GM21723 (cell line): ENCODE results near the gene AKAP7.

ENCODE experiments used
- ATAC-seq: cut with Tn5 transposase; IDR thresholded peaks from one replicate; pipeline ENCODE4 v1.9.1; 2021; ENCODE audit warnings: mild to moderate bottlenecking, moderate library complexity; ENCODE audit not compliant: unreplicated experiment

The AKAP7 gene

DNA sequence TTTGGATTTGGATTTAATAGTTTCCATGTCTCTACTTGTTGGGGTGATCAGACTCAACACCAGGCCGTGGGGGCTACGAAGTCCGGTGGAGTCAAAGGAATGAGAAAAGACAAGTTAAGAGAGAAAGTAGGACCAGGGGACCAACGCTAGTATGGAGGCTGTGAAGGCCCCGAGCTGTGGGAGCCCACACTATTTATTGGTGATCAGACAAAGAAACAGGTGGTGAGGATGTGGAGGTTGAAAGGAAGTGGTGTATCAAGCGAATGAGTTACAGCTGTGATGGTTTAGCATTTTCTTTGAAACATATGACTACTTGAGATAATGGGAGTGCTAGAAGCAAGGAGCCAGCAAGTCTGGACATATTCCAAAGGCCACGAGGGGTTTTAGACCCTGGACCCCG is 62.4 kb downstream of the AKAP7 start:
- ATAC-seq, result no peak

DNA sequence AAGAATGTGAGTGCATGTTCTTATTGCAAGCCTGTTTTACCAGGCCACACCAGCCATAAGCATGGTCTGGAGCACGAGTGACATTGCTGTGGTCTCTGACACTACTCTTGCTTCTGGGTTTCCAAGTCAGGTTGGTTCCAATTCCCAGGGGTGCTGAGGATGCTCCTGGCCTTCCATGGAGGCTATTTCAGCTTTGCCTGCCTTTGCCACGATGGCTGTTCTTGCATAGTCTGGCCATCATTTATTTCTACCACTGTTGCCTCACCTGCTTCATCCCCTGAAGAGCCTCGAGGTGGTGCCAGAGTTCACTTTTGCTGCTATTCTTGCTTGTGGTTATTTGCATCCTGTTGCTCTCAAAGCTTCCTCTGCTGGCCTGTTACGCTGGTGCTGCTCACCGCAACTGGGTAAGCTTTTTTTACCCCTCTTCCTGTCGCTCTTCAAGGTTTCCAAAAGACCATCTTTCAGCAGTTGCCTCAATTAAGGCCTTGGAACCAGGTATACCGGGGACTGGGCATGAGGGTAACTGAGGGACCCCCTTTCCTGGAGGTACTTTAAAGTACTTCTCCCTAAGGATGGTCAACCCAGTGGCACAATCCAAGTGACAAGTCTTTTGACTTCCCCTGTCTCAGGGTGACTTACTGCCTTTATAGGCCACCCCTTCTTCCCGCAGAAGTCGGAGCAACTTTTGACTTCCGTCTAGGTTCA is 64.5 kb downstream of the AKAP7 start:
- peak; percentile 100 for ATAC-seq

DNA sequence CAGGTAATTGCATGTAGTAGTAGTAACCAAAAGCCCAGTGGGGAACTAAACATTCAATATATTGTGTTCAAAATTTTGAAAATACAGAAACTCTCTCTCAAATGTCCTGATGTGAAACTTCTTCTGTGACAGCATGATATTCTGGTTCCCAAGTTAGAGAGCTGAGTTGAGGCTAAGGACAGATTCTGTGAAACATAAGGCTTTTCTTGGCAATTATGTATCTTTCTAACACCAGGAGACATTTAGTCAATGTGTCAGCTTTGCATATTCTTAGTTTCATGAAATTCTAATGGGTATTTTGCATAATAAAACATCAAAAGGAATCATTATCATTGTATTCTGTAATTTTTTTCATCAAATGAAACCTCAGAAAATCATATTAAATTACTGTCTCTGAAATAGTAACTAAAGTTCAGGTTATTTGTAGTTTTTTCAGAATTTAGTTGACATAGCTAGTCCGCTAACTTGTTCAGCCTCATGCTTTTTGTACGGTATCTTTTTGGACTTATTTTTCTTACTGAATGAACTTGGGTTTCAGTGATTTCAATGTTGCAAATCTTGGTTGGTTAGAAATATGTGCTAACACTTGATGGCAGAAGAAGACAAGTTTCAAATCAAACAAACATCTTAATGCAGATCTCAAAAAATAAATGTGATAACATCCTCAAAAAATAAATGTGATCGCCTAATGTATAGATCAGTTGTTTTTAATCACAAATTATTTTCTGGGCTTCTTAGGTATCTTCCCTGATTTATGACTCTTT is 70.4 kb downstream of the AKAP7 start:
- no peak for ATAC-seq

DNA sequence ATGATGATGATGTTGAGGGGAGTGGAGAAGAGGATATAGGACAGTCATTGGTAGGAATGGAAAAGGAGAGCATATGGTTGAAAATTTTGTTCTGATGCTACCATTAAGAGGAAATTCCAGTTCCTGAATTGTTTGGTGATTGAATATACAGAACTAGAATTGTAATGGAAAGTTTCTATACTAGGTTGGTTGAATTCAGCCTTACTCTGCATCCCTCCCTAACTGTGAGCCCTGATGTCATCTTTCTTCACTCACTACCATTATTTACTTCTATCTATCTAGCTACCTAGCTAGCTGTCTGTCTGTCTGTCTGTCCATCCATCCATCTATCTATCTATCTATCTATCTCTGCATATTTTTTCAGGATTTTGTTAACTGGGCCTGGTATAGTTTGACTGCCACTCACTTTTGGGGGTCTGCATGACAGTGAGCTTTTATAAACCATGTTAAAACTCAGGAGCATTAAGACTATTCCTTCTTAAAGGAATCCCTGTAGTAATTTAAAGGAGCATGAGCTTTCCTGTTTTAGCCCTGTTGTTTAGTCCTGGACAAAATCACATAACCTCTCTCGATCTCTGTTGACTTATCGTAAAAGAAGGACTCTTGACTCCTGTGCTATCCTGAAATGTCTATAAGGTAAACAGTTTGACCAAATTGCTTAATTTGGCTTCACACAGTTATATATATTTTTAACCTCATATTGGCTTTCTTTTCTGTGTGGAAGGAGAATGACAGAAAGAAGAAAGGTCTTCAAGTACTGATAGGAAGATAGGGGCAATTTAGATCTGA is 71.4 kb downstream of the AKAP7 start:
- ATAC-seq, result no peak

DNA sequence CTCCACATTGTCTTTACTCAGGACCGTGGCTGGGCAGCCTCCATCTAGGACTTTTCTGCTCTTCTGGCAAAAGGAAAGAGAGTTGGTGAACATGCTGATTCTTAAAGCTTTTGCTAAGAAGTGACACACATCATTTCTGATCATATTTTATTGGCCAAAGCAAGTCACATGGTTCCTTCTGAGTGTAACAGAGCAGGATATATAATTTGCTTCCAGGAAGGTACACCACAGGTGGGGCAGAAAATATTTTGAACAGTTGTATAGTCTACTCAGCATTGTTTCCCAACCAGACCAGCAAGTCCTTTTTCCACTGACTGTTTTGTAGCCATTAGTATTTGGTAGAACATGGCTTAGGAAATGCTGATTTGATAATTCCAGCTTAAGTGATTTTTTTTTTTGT is 73.5 kb downstream of the AKAP7 start:
- no peak for ATAC-seq

DNA sequence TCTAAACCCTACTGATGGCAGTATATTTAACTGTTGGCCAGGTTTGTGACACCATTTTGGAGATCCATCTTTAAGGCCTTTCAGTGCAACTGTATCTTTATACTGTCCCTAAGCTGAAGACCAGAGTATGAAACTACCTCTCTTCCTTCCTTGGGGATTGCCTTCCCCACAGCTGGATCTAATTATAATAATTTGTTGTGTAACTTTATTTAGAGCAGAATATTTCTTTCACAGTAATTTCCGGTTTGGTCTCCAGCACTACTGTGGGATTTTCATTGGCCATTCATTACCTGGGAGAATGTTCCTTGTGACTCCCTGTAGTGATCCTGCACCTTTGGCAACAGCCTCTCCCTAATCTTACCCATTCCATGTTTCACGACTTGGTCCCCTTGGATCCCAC is 75.2 kb downstream of the AKAP7 start:
- no peak for ATAC-seq

DNA sequence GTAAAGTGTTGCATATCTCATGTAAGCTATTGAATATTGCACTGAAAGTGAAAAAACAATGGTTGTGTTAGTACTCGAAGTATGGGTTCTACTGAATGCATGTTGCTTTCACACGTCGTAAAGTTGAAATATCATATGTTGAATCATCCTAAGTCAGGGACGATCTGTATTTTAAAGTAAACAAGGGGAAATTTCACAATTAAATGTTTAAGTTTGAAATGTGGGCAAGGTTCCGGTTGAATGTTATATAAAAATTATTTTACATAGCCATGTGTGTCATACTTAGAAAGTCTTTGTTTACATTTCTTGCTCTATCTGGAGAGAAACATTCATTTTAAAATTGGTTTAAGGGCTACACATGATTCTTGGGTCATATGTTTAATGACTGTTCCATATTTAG is 76.8 kb downstream of the AKAP7 start:
- ATAC-seq, result no peak

DNA sequence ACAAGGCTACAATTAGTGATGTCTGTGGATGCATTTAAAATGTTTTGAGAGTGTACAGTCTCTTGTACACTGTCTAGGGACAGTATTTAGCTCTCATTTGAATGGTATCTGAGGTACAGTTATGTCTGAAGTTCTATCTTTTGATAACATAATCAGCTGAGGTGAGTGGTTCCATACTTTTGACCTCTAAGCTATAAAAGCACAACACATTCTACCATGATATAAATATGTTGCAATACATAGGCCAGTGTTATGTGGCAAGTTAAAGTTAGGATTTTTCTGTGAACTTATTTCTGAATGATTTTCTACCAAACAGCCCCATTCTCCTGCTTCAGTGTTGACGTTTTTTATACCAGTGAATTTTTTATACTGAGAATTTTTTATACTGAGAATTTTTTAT is 77.6 kb downstream of the AKAP7 start:
- no peak for ATAC-seq

DNA sequence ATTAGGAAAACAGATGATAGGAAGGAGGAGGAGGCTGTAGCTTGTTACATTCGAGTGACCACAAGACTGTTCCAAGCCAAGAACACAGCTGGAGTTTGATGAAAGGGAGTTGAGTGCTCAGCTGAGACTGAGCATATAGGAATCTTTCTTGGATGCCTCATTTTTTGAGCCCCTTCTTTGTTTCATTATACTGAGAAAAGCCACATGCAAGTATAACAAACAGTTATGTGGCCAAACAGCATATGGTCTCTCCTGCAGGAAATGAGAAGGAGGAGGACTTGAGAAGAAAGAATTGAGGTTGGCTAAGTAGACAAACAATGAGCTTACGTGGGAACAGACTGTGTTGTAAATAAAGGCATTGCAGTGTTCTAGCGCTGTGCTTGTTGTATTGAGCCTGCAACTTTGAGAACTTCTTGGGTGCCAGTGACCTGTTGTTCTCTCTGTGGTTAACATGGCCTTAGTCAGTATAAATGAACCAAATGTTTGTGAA is 78.3 kb downstream of the AKAP7 start:
- no peak for ATAC-seq

DNA sequence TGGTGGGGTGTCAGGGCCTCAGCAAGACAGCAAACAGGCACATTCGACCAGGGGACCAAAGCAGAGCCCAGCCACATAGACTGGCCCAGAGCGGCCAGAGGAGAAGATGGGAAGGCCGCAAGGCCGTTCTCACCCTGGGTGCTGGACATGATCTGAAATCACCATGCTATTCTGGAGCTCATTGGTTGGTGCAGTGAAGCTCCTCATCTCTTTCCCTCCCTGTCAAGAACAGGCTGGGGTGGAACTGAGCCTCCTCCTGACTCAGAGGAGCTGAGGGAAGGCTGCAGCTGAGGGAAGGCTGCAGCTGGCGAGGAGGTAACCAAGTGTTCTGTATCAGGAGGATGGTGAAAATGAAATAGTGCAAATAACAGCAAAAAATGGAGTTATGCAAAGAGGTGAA is 80.0 kb downstream of the AKAP7 start:
- ATAC-seq, result no peak

DNA sequence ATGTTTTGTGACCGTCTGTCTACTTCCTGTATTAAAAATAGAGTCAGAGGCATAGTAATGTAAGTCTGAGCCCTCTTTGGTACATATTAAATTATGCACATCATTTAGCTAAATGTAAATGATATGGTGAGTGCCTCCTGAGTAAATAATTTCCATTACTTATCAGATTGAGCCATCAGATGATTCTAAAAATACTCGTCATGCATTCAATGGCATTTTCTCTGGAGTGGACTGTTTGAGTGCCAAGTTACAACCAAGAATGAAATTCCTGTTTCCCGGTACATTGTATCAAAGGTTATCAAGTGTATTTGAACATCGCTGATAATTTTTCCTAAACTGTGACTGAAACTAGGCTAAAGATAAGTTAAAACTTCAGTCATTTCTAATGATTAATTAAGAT is 81.0 kb downstream of the AKAP7 start:
- no peak for ATAC-seq

DNA sequence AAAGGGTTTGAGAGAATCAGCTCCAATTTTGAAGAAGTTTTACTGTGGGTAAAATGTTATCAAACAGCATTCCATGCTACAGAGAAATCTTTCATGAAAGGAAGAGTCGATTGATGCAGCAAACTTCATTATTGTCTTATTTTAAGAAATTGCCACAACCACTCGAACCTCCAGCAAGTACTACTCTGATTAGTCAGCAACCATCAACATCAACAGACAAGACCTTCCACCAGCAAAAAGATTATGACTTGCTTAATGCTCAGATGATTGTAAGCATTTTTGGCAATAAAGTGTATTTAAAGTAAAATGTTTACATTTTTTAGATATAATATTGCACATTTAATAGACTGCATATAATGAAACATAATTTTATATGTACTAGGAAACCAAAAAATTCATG is 87.5 kb downstream of the AKAP7 start:
- no peak for ATAC-seq

DNA sequence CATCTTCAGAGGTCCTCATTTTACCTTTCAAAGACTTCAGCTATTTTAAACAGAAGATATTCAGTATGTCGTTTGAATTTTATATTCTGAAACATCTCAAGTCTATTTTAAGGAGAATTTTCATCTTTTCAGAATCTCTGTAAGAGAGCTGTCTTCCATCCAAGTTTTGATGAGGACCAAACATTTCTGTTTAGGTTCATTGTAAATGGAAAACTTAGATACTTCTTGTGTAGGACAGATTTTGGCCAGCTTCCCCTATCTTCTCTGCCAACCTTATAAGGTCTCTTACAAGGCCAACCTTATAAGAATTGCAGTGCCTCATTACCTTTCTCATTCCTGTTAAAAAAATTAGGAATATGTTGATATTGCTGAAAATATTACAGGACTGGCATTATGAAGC is 88.1 kb downstream of the AKAP7 start:
- no peak for ATAC-seq

DNA sequence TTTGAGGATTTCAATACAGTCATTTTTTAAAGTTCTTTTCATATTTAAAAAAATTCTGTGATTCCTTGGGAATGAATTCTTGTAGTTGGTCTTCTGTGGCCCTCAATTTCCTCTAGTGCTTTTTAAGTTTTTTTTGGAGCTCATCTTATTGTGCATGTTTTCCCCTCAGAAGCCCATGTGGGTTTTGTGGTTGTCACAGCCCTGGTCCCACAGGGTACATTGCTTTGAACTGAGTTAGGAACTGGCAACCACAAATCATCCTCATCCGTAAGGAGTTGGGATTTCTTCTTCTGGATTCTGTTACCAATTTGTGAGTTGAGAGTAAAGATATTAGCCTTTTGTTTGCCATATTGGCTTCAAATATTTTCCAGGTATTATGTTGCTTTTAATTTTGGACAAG is 89.9 kb downstream of the AKAP7 start:
- ATAC-seq, result no peak

DNA sequence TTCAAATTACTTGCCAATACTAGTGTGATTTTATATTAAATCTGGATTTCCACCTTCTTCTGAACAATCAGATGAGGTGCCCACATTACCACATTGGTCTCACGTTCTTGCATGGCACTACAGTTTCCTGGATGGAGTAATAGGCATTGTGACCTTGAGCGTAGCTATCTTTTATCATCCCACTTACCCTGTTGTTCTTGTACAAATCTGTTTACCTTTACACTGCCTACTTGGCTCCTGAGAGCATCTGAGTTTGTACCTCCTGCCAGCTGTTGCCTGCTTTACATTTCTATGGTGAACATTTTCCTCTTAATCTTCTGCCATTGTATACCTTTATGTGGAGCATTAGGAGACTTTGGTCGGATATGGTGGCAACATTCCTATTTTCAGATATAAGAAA is 90.7 kb downstream of the AKAP7 start:
- ATAC-seq, result no peak

DNA sequence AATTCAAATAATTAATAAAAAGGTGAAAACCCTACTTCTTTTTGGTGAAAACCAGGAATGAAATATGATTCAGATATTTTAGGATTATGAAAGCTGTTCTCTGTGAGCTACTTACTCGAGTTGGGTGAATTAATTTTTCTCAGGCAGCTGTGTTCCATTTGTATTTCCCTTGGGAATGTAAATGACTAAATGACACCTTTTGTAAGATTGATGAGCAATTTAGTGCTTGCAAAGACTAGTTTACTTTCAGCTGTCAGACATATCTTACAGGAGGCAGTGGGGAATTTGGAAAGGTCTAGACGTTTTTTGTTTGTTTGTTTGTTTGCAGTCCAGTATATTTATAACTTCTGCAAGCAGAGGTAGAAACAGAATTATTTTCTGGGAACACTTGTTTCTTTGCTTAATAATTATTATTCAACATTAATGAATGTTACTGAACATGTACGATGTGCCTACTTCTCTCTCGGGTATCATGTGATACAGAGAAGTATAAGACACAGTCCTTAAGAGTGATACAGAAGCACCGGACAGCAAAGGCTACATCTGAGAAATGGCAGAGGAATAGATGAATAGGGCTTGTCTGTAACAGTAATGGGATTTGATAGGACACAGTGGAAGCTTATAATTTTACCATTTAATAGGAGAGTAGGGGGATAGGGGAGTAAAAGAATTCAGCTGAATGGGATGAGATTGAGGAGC is 91.3 kb downstream of the AKAP7 start:
- ATAC-seq, result no peak

DNA sequence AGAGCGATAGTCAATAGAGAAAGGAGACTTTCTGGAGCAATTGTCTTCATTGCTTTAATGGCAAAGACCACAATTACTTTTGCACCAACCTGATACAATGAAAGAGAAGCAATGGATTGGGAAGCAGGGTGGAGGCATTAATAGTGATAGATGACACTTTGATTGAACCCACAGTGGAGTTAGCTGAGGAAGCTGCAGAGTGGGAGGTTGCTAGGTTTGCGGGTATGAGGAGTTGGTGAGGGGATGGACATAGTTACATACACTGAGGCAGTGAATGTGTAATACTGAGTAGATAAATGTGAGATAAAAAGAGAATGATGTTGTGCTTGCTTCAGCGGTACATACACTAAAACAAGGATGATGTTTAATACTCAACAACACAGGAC is 91.9 kb downstream of the AKAP7 start:
- no peak for ATAC-seq

DNA sequence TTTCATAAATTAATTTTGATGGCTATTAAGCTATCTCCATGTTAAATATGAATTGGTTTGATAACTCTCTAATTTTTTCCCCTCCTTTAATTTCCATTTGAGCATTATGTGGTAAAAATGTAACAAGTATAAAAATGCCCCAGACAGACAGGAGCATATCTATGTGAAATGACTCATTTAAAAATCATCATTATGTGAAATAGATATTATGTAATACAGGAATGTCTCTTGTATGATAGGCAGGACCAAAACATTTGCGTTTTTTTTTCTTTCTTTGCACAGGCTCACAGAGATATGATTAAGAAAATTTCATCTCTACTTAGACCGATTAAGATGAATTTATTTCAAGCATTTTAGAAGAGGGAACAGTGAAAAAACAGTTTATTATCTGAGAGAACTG is 95.8 kb downstream of the AKAP7 start:
- no peak for ATAC-seq

DNA sequence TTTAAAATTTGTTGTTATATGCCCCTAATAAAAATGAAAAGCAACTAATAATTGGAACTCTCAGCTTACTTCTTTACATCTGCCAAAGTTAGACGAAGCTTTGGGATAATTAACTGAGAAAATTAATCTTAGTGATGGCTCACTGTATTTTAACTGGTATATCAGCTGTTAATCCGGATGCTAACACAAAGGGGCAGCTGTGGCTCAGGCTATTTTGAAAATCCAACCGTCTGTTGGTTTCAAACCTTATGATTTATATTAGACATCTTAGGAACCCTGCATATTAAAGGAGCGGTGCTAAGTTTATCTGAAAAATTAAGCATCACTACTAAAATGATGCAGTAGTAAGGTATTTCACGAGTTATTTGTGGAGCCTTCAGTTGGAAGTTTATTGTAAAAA is 96.6 kb downstream of the AKAP7 start:
- no peak for ATAC-seq

DNA sequence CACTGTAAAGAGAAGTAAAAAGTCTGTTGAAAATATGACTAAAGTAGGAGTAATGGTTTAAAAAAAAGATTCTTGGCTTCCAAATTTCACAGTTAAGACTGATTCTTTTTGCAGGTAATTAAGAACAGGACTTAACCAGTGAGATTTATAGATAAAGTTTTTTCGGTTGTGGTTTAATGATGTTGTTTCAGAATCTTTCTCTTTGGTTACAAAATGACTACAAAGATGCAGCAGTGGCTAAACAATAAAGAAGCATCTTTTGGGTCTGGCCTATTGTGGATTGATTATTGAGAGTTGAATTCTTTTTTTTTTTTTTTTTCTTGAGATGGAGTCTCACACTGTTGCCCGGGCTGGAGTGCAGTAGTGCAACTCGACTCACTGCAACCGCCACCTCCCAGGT is 109.7 kb downstream of the AKAP7 start:
- ATAC-seq, result no peak

DNA sequence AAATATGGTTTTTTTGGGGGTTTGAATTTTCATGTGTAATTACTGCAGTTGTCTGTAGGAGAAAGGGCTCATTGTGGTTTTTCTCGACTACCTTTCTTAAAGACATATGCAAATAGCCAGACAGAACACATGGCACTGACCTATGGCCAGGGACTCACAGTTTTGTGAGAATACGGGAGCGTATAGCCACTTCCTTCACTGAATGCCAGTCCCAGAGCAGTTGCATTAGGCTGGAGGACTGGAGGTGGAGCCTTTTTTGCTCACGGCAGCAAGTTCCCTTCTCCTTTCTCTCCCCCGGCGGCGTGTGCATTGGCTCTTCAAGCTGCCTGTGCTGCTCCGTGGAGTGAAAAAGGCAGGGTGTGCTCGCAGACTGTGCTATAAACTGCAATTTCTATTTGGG is 114.9 kb downstream of the AKAP7 start:
- no peak for ATAC-seq
